ENCODE data around the gene SRSF12.

DNA sequence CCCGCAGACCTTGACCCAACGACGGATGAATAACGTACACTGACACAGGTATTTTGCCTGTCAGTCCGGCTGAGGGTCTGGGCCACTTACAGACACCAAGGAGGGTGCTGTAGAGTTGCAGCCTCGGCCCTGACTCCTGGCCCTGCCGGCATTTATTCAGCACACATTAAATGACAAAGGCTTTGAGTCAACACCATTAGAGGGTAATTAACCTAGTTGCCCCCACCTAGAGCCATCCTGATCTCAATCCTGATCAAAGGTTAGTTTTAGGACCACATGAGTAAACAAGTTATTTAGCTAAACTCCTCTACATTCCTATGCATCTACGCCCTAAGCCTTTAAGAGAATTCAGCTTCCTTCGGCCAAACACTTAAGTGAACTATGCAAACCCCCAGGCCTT lies 16.1 kb upstream of the SRSF12 start:
- TF ChIP-seq RARB (CRISPR knock-in tag; IDR thresholded peaks at IDR 0.05), result no peak
- TF ChIP-seq, protein P1, sequence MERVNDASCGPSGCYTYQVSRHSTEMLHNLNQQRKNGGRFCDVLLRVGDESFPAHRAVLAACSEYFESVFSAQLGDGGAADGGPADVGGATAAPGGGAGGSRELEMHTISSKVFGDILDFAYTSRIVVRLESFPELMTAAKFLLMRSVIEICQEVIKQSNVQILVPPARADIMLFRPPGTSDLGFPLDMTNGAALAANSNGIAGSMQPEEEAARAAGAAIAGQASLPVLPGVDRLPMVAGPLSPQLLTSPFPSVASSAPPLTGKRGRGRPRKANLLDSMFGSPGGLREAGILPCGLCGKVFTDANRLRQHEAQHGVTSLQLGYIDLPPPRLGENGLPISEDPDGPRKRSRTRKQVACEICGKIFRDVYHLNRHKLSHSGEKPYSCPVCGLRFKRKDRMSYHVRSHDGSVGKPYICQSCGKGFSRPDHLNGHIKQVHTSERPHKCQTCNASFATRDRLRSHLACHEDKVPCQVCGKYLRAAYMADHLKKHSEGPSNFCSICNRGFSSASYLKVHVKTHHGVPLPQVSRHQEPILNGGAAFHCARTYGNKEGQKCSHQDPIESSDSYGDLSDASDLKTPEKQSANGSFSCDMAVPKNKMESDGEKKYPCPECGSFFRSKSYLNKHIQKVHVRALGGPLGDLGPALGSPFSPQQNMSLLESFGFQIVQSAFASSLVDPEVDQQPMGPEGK (CRISPR knock-in tag; IDR thresholded peaks at IDR 0.05; ENCODE audit: borderline replicate concordance), result no peak
- no peak for TF ChIP-seq ZFP3 (CRISPR knock-in tag; IDR thresholded peaks at IDR 0.05)
- no peak for TF ChIP-seq TOX (CRISPR knock-in tag; IDR thresholded peaks at IDR 0.05; ENCODE audit: borderline replicate concordance)
- no peak for TF ChIP-seq ZNF8 (CRISPR knock-in tag; IDR thresholded peaks at IDR 0.05)
- no peak for TF ChIP-seq PPARA (CRISPR knock-in tag; IDR thresholded peaks at IDR 0.05; ENCODE audit: borderline replicate concordance)
- TF ChIP-seq ZNF70 (CRISPR knock-in tag; IDR thresholded peaks at IDR 0.05), result no peak
- TF ChIP-seq SNAI2 (CRISPR knock-in tag; IDR thresholded peaks at IDR 0.05), result no peak
- TF ChIP-seq, protein P2, sequence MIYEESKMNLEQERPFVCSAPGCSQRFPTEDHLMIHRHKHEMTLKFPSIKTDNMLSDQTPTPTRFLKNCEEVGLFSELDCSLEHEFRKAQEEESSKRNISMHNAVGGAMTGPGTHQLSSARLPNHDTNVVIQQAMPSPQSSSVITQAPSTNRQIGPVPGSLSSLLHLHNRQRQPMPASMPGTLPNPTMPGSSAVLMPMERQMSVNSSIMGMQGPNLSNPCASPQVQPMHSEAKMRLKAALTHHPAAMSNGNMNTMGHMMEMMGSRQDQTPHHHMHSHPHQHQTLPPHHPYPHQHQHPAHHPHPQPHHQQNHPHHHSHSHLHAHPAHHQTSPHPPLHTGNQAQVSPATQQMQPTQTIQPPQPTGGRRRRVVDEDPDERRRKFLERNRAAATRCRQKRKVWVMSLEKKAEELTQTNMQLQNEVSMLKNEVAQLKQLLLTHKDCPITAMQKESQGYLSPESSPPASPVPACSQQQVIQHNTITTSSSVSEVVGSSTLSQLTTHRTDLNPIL (CRISPR knock-in tag; IDR thresholded peaks at IDR 0.05; ENCODE audit: low read depth), result no peak
- no peak for TF ChIP-seq BACH2 (CRISPR knock-in tag; IDR thresholded peaks at IDR 0.05; ENCODE audit: borderline replicate concordance)

All from SK-N-SH treated with all-trans-retinoic acid at 6 μM for 48 hours (cell line).